Trophoblast cell (in vitro differentiated cells and primary cell): ENCODE results near the gene ATXN3L.

ENCODE experiments used
- DNase-seq, 2 donors: peaks; one replicate each; pipeline ENCODE4 v3.0.0-alpha.2; 2016
- H2AFZ ChIP-seq: 2 replicates; pipeline ENCODE4 v1.6.1; 2013; ENCODE audit warnings: low read length, moderate library complexity, mild to moderate bottlenecking; ENCODE audit not compliant: insufficient read depth, poor library complexity
- H2AK5ac ChIP-seq: 2 replicates; pipeline ENCODE4 v1.6.1; 2013; ENCODE audit warnings: mild to moderate bottlenecking, low read length
- H2BK120ac ChIP-seq: 2 replicates; pipeline ENCODE4 v1.6.1; 2013; ENCODE audit warnings: low read length, mild to moderate bottlenecking, moderate library complexity; ENCODE audit not compliant: insufficient read depth, poor library complexity
- H2BK12ac ChIP-seq: 2 replicates; pipeline ENCODE4 v1.6.1; 2013; ENCODE audit warnings: mild to moderate bottlenecking, low read length, moderate library complexity
- H2BK5ac ChIP-seq: 2 replicates; pipeline ENCODE4 v1.6.1; 2013; ENCODE audit warnings: low read length, low read depth, moderate library complexity, mild to moderate bottlenecking; ENCODE audit not compliant: poor library complexity
- H3K14ac ChIP-seq: 2 replicates; pipeline ENCODE4 v1.6.1; 2013; ENCODE audit warnings: mild to moderate bottlenecking, low read length
- H3K18ac ChIP-seq: 2 replicates; pipeline ENCODE4 v1.6.1; 2013; ENCODE audit warnings: mild to moderate bottlenecking, low read length
- H3K23ac ChIP-seq: 2 replicates; pipeline ENCODE4 v1.6.1; 2013; ENCODE audit warnings: low read length
- H3K27ac ChIP-seq: 2 replicates; pipeline ENCODE4 v1.5.1; 2013; ENCODE audit warnings: low read depth, mild to moderate bottlenecking, inconsistent platforms, low read length, moderate library complexity
- H3K27me3 ChIP-seq: 2 replicates; pipeline ENCODE4 v1.6.1; 2013; ENCODE audit warnings: inconsistent platforms, mild to moderate bottlenecking, low read length, moderate library complexity; ENCODE audit not compliant: insufficient read depth
- H3K36me3 ChIP-seq, 2 experiments: 1 replicate in 1 of 2; 2 replicates in 1 of 2; pipeline ENCODE4 v1.6.1; 2013; ENCODE audit warnings: low read length in 2 of 2, mild to moderate bottlenecking in 2 of 2, moderate library complexity in 1 of 2; ENCODE audit not compliant: insufficient read depth in 2 of 2, control insufficient read depth in 1 of 2
- H3K4ac ChIP-seq: 2 replicates; pipeline ENCODE4 v1.6.1; 2013; ENCODE audit warnings: low read depth, mild to moderate bottlenecking, low read length, moderate library complexity
- H3K4me1 ChIP-seq, 2 experiments: 1 replicate in 1 of 2; 2 replicates in 1 of 2; pipeline ENCODE4 v1.6.1; 2013; ENCODE audit warnings: low read length in 2 of 2, mild to moderate bottlenecking in 2 of 2, moderate library complexity in 1 of 2; ENCODE audit not compliant: insufficient read depth in 2 of 2, control insufficient read depth in 1 of 2
- H3K4me2 ChIP-seq: 2 replicates; pipeline ENCODE4 v1.6.1; 2013; ENCODE audit warnings: inconsistent platforms, mild to moderate bottlenecking, low read length, moderate library complexity
- H3K4me3 ChIP-seq: 2 replicates; pipeline ENCODE4 v1.5.1; 2013; ENCODE audit warnings: mild to moderate bottlenecking, low read depth, low read length, inconsistent platforms
- H3K79me1 ChIP-seq: one replicate; pipeline ENCODE4 v1.6.1; 2013; ENCODE audit warnings: low read length
- H3K79me2 ChIP-seq: 2 replicates; pipeline ENCODE4 v1.6.1; 2013; ENCODE audit warnings: low read length, mild to moderate bottlenecking; ENCODE audit not compliant: control insufficient read depth, insufficient read depth, poor library complexity
- H3K9ac ChIP-seq: 2 replicates; pipeline ENCODE4 v1.6.1; 2013; ENCODE audit warnings: mild to moderate bottlenecking, low read length
- H3K9me3 ChIP-seq: 2 replicates; pipeline ENCODE4 v1.6.1; 2013; ENCODE audit warnings: low read depth, mild to moderate bottlenecking, control low read depth, inconsistent platforms, low read length; ENCODE audit not compliant: insufficient read depth
- H4K12ac ChIP-seq: 2 replicates; pipeline ENCODE4 v1.6.1; 2013; ENCODE audit warnings: low read depth, mild to moderate bottlenecking, low read length, moderate library complexity
- H4K8ac ChIP-seq: 2 replicates; pipeline ENCODE4 v1.6.1; 2013; ENCODE audit warnings: low read depth, mild to moderate bottlenecking, low read length, moderate library complexity
- H4K91ac ChIP-seq: one replicate; pipeline ENCODE4 v1.6.1; 2013; ENCODE audit warnings: low read depth, mild to moderate bottlenecking, low read length, moderate library complexity
- WGBS: extraction: QIAGEN DNeasy Blood & Tissue Kit; methylation state at CpG from one replicate; pipeline ENCODE4 v1.1.7; 2013; ENCODE audit warnings: missing lambda C conversion rate; ENCODE audit not compliant: insufficient read length, insufficient coverage; ENCODE audit errors: extremely low coverage; 5-methylcytosine and 5-hydroxymethylcytosine counted together

The ATXN3L gene

GRCh38 chrX:13270360-13270759, 49.5 kb downstream of the ATXN3L start:
- Histone ChIP-seq H3K9me3 (no peaks in the 10 kb centered on the region), H3K27ac (no peak overlapping the region), H3K4me1 (peaks cover 0 to 3% of the 10 kb centered on the region in 2 experiments), H3K36me3 (no peaks in the 10 kb centered on the region), H2AK5ac (no peak overlapping the region), H2BK12ac (no peak overlapping the region), H3K27me3 (no peaks in the 10 kb centered on the region), H3K9ac (no peak overlapping the region), H2BK5ac (no peak overlapping the region), H2AFZ (no peak overlapping the region), H3K4me2 (no peak overlapping the region), H3K4ac (no peak overlapping the region), H4K12ac (no peak overlapping the region), H4K91ac (no peak overlapping the region), H3K79me1 (no peaks in the 10 kb centered on the region), H3K14ac (no peak overlapping the region), H3K4me3 (no peak overlapping the region), H3K18ac (no peak overlapping the region), H2BK120ac (no peak overlapping the region), H3K23ac (no peak overlapping the region), H3K79me2 (no peaks in the 10 kb centered on the region), H4K8ac (no peak overlapping the region)
- no CpG with 5 or more reads among the region's 1 CpG for WGBS
- peak in 1 of 2 donors; percentile 12 for DNase-seq

- Histone ChIP-seq H3K14ac (no peak overlapping the region), H4K91ac (no peak overlapping the region), H4K8ac (no peak overlapping the region), H2BK5ac (no peak overlapping the region), H3K27ac (no peak overlapping the region), H3K36me3 (no peaks in the 10 kb centered on the region), H2AK5ac (no peak overlapping the region), H3K9ac (no peak overlapping the region), H3K18ac (no peak overlapping the region), H3K79me1 (no peaks in the 10 kb centered on the region), H3K27me3 (no peaks in the 10 kb centered on the region), H2BK120ac (no peak overlapping the region), H2AFZ (no peak overlapping the region), H3K4me3 (no peak overlapping the region), H3K4me2 (no peak overlapping the region), H4K12ac (no peak overlapping the region), H3K4ac (no peak overlapping the region), H3K4me1 (peaks cover 0 to 3% of the 10 kb centered on the region in 2 experiments), H3K23ac (no peak overlapping the region), H3K79me2 (no peaks in the 10 kb centered on the region), H3K9me3 (no peaks in the 10 kb centered on the region), H2BK12ac (no peak overlapping the region)
- no peak for DNase-seq
- WGBS: no CpG with 5 or more reads among the region's 1 CpG
Observed at GRCh38 chrX:13268874-13269273, 51.0 kb downstream of the ATXN3L start.
